Skeletal muscle satellite cell (primary cell): ENCODE results near the gene COQ8A.

Source experiments
- H3K27me3 ChIP-seq: 2 replicates; pipeline ENCODE4 v1.7.0; 2013; ENCODE audit warnings: low read length; ENCODE audit not compliant: control insufficient read depth, insufficient read depth
- H3K36me3 ChIP-seq: 2 replicates; pipeline ENCODE4 v1.7.0; 2013; ENCODE audit warnings: mild to moderate bottlenecking, control low read depth, low read length; ENCODE audit not compliant: insufficient read depth
- H3K4me1 ChIP-seq: 2 replicates; pipeline ENCODE4 v1.7.0; 2013; ENCODE audit warnings: low read length; ENCODE audit not compliant: control insufficient read depth, insufficient read depth
- H3K4me2 ChIP-seq: 2 replicates; pipeline ENCODE4 v1.7.0; 2013; ENCODE audit warnings: mild to moderate bottlenecking, low read length
- H3K4me3 ChIP-seq: 2 replicates; pipeline ENCODE4 v1.7.0; 2013; ENCODE audit warnings: low read length
- H3K9ac ChIP-seq: 2 replicates; pipeline ENCODE4 v1.7.0; 2013; ENCODE audit warnings: mild to moderate bottlenecking, low read depth, low read length, moderate library complexity
- H3K9me3 ChIP-seq: replicated peaks from 2 replicates; pipeline ENCODE4 v1.7.0; 2013; ENCODE audit warnings: mild to moderate bottlenecking, control low read depth, low read length

The COQ8A gene

GRCh38 chr1:226982451-226983177 lies 42.5 kb downstream of the COQ8A start:
- Histone ChIP-seq H3K9me3 (no peaks in the 10 kb centered on the region), H3K27me3 (no peaks in the 10 kb centered on the region), H3K4me3 (no peak overlapping the region), H3K4me2 (no peak overlapping the region), H3K36me3 (peaks cover 12% of the 10 kb centered on the region), H3K9ac (no peak overlapping the region), H3K4me1 (no peaks in the 10 kb centered on the region)

- Histone ChIP-seq H3K9ac (no peak overlapping the region), H3K4me1 (no peaks in the 10 kb centered on the region), H3K4me3 (no peak overlapping the region), H3K27me3 (no peaks in the 10 kb centered on the region), H3K36me3 (peaks cover 12% of the 10 kb centered on the region), H3K4me2 (no peak overlapping the region), H3K9me3 (no peaks in the 10 kb centered on the region)
Measured at GRCh38 chr1:226983247-226983991, 43.3 kb downstream of the COQ8A start.

GRCh38 chr1:226983992-226984364 lies 43.9 kb downstream of the COQ8A start:
- no peaks in the 10 kb centered on the region for H3K4me1 ChIP-seq
- H3K36me3 ChIP-seq, result peaks cover 12% of the 10 kb centered on the region
- H3K4me2 ChIP-seq, result no peak overlapping the region
- H3K4me3 ChIP-seq, result no peak overlapping the region
- no peaks in the 10 kb centered on the region for H3K9me3 ChIP-seq
- no peak overlapping the region for H3K9ac ChIP-seq
- H3K27me3 ChIP-seq, result no peaks in the 10 kb centered on the region

GRCh38 chr1:226984521-226985238 lies 44.6 kb downstream of the COQ8A start:
- no peak overlapping the region for H3K9ac ChIP-seq

GRCh38 chr1:226985239-226985838 lies 45.2 kb downstream of the COQ8A start:
- H3K9ac ChIP-seq, result no peak overlapping the region
- no peak overlapping the region for H3K4me2 ChIP-seq
- H3K36me3 ChIP-seq, result peaks cover 12% of the 10 kb centered on the region
- no peaks in the 10 kb centered on the region for H3K9me3 ChIP-seq
- no peaks in the 10 kb centered on the region for H3K27me3 ChIP-seq
- peaks cover 7% of the 10 kb centered on the region for H3K4me1 ChIP-seq
- no peak overlapping the region for H3K4me3 ChIP-seq

More at GRCh38 chr1:226984521-226985238, 44.6 kb downstream of the COQ8A start:
- peaks cover under 1% of the 10 kb centered on the region for H3K4me1 ChIP-seq
- no peak overlapping the region for H3K4me2 ChIP-seq
- H3K36me3 ChIP-seq, result peaks cover 12% of the 10 kb centered on the region
- H3K27me3 ChIP-seq, result no peaks in the 10 kb centered on the region
- H3K4me3 ChIP-seq, result no peak overlapping the region
- H3K9me3 ChIP-seq, result no peaks in the 10 kb centered on the region

DNA sequence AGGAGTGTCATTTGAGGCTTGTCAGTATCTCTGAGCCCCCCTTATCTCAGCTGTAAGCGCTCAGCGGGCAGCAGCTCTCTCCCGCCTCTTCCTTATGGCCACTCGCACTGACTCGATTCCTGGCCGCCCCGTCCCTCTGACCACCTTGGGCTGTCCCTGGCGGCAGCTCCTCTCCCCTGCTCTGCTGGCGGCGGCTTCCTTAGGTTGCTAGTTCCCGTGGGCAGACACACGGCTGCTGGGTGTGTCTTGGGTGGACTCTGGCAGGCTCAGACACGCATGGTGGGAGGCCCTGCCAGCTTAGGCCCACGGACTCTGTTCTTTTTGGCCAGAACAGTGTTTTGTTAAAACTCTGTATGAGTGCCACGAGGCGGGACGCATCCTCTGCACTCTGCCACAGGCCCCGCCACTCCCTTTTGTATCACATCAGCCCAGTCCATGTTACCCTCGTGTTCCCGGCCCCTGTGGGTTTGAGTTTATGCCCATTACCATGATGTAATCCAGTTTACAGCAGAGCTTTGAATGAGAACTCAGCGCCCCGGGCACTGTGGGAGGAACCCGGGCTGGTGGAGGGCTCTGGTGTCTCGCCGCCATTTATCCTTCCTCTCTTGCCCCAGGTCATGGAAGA lies 45.9 kb downstream of the COQ8A start:
- Histone ChIP-seq H3K9ac (no peak overlapping the region), H3K27me3 (no peaks in the 10 kb centered on the region), H3K4me2 (no peak overlapping the region), H3K4me1 (peaks cover 11% of the 10 kb centered on the region), H3K36me3 (peaks cover 12% of the 10 kb centered on the region), H3K9me3 (no peaks in the 10 kb centered on the region), H3K4me3 (no peak overlapping the region)

GRCh38 chr1:226986496-226987178 lies 46.5 kb downstream of the COQ8A start:
- peaks cover 11% of the 10 kb centered on the region for H3K4me1 ChIP-seq
- H3K4me2 ChIP-seq, result no peak overlapping the region
- H3K4me3 ChIP-seq, result no peak overlapping the region
- peaks cover 12% of the 10 kb centered on the region for H3K36me3 ChIP-seq
- H3K27me3 ChIP-seq, result no peaks in the 10 kb centered on the region
- H3K9me3 ChIP-seq, result no peaks in the 10 kb centered on the region
- H3K9ac ChIP-seq, result no peak overlapping the region

DNA sequence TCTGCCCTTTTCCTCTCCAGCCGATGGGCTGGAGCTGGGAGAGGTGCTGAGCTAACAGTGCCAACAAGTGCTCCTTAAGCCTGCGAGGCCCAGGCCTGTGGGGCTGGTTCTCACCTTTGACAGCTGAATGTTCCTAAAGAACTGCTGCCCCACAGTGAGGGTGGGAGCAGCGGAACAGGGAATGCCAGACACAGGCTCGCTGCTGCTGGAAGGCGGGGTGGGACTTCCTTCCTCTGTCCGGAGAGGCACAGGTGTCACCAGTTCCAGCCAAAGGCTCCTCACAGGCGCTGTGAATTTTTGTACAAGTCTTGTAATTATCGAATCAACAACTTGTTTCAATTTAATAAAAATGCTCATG lies 47.1 kb downstream of the COQ8A start:
- no peaks in the 10 kb centered on the region for H3K9me3 ChIP-seq
- no peaks in the 10 kb centered on the region for H3K27me3 ChIP-seq
- H3K4me3 ChIP-seq, result no peak overlapping the region
- H3K9ac ChIP-seq, result no peak overlapping the region
- H3K36me3 ChIP-seq, result peaks cover 12% of the 10 kb centered on the region
- H3K4me2 ChIP-seq, result no peak overlapping the region
- peaks cover 11% of the 10 kb centered on the region for H3K4me1 ChIP-seq

- Histone ChIP-seq H3K36me3 (peaks cover 14% of the 10 kb centered on the region), H3K4me3 (no peak overlapping the region), H3K27me3 (no peaks in the 10 kb centered on the region), H3K4me1 (peaks cover 11% of the 10 kb centered on the region), H3K9me3 (no peaks in the 10 kb centered on the region), H3K4me2 (no peak overlapping the region), H3K9ac (no peak overlapping the region)
Measured at GRCh38 chr1:226987623-226988333, 47.7 kb downstream of the COQ8A start.

- peaks cover 14% of the 10 kb centered on the region for H3K36me3 ChIP-seq
- H3K4me2 ChIP-seq, result no peak overlapping the region
- H3K4me3 ChIP-seq, result no peak overlapping the region
- no peaks in the 10 kb centered on the region for H3K27me3 ChIP-seq
- H3K9ac ChIP-seq, result no peak overlapping the region
- no peaks in the 10 kb centered on the region for H3K9me3 ChIP-seq
- H3K4me1 ChIP-seq, result peaks cover 11% of the 10 kb centered on the region
Measured at GRCh38 chr1:226988334-226988666, 48.2 kb downstream of the COQ8A start.
